Left colon (tissue), 2 donors: Measurements from ENCODE around the gene MAGI1. TPM values are rescaled to one million over a fixed set of nuclear protein-coding genes. Genes with fewer than 3 reads are reported as not detected.
A peak's percentile ranks its signal among the peaks of the same experiment; 100 is the strongest.

Experiments
- ATAC-seq: fragments of 200-7000 bp; cut with Tn5 transposase; one replicate; pipeline ENCODE4 v1.9.1; 2020; ENCODE audit warnings: mild to moderate bottlenecking, moderate library complexity
- DNase-seq, 2 donors: peaks; one replicate each; pipeline ENCODE4 v3.0.0-alpha.2; 2020
- intact Hi-C, 2 donors: fragments of 100-400 bp; cut with DNase I in 1 of 2; cut with micrococcal nuclease in 1 of 2; formaldehyde crosslinking; loops; one replicate each; pipeline versions ENCODE4 v1.11.2 to v1.14.0; 2022; cut with DNase I, micrococcal nuclease
- total RNA-seq, 2 donors: library from RNA; stranded (reverse); fragmentation: NEBNext Ultra II Directional; extraction: Animal tissue kit (Norgen Biotek cat#: 25700); gene quantifications; one replicate each; pipeline ENCODE4 v1.2.1, GENCODE V29; 2021
- donor health status: DM: no; HTN: no; CAD: no.
- donor health status: DM: yes; HTN: yes; CAD: no.

The MAGI1 gene
- total RNA-seq, 2 donors from 2014 or later: 45.9 to 49.2 TPM

GRCh38 chr3:65807225-65807624, 231.5 kb downstream of the MAGI1 start:
- ATAC-seq (peak; percentile 69), DNase-seq (no peak)
- intact Hi-C loops: no loop called here

- ATAC-seq (peak; percentile 65), DNase-seq (no peak)
- intact Hi-C loops: no loop called here
These were observed 232.1 kb downstream of the MAGI1 start for GRCh38 chr3:65806600-65806999.

GRCh38 chr3:65796676-65797075, 242.0 kb downstream of the MAGI1 start:
- ATAC-seq (no peak), DNase-seq (no peak)
- intact Hi-C loops: no loop called here

DNA sequence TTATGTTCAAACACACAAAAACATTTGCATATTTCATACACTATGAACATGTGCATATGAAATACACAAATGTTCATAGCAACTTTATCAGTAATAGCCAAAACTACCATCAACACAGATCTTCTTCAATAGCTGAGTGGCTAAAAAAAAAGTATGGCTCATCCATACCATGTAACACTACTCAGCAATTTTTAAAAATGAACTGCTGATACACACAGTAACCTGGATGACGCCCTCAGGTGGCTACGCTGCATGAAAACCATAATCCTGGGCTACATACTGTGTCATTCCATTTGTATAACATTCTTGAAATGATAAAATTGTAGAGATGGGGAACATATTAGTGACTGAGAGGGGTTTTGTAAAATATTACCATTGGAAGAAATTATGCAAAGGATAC, 243.6 kb downstream of the MAGI1 start:
- intact Hi-C loops: no loop called here
- no peak for DNase-seq

DNA sequence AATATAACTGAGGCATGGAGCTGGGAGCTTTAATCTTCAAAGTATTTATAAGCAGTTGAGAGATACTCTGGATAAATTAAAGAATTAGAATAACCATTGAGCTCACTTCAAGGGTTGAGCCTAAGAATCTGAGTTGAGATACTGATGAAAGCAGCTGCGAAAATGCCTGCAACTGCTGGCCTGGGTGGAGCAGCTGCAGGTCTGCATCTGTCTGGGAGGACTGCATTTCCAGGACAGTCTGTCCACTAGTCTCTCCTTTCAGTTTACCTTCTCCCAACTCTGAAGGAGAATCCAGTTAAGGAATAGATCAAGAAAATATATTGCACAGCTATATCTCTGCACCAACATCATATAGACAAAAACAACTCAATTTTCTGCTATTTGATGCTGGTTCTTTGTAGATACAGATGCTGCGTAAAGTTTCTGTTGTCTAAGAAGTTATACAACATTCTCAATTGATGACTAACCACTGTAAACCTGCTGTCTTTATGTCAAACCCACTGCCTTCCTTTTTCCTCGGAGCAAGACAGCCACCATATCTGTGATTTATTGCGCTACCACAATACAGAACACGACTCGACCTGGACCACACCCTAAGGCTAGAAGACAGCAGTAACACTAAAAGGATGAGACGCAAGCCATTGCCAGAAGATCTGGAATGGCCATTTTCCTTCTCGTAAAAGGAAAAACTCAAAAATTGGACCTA, 245.1 kb downstream of the MAGI1 start:
- intact Hi-C loops: no loop called here
- ATAC-seq (peak; percentile 97), DNase-seq (no peak)

More for the DNA sequence above, 243.6 kb downstream of the MAGI1 start:
- ATAC-seq: no peak

DNA sequence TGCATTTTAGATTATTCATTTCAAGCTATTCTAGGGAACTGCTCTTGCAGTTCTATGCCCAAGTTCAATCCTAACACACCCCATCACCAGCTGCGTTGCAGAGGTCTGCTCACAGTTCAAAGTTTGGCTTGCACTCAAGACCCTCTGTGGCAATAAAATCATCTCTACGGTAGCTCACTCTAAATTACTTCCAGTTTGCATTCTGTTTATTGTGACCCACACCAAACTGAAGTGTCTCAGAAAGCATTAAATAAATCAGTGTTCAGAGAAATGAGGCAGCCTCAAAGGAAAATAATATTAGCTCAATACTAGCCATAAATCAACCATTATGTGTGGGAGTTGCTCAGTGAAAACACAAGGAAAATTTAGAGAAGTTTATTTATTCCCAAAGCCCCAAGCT, 250.3 kb downstream of the MAGI1 start:
- no peak for DNase-seq
- intact Hi-C loops: loop anchor here in 1 of 2 donors (10.0 kb wide), 1 partner anchor 256 kb away; no protein-coding TSS in a partner anchor
- ATAC-seq: no peak

DNA sequence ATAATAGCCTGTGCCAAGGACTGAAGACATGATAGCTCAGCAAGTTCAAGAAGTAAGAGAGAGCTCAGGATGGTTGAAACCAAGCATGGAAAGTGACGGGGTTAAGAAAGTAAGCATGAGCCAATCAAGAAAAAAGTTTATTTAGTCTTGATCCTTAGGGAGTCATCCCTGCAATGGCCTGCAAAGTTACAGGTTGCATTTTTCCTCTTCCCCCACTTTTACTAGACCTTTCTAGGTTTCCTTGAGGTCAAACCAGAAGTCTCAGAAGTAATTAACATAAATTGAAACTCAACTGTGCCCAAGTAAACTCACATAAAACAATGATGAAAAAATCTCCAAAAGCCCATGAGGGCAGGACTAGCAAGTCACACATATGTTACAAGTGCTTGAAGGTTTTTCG, 250.9 kb downstream of the MAGI1 start:
- ATAC-seq (no peak), DNase-seq (no peak)
- intact Hi-C loops: loop anchor here in 1 of 2 donors (10.0 kb wide), 1 partner anchor 257 kb away; no protein-coding TSS in a partner anchor

DNA sequence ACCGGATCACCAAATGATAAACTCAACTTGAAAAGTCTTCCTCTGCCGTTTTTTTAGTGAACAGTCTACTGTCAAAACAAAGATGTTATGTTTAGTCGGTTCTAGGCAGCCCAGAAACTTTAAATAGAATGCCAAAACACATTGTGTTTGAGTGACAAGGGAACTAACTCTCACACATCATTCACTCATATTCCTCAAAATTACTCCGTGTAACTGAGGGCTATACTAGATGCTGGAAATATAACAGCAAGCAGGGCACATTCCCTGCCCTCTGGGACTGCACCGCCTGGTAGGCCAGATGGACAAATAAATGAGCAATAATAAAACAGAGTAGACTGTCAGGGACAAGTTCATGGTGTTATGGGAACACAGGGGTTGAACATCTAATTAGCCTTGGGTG, 251.4 kb downstream of the MAGI1 start:
- intact Hi-C loops: loop anchor here in 1 of 2 donors (10.0 kb wide), 1 partner anchor 257 kb away; no protein-coding TSS in a partner anchor
- ATAC-seq: no peak
- no peak for DNase-seq

- DNase-seq (no peak), ATAC-seq (no peak)
- intact Hi-C loops: loop anchor here in 1 of 2 donors (10.0 kb wide), 1 partner anchor 258 kb away; no protein-coding TSS in a partner anchor
These were observed 251.8 kb downstream of the MAGI1 start for GRCh38 chr3:65786890-65787289.

- DNase-seq: no peak
- intact Hi-C loops: loop anchor here in 1 of 2 donors (2.0 to 10.0 kb wide), 2 partner anchors 260 to 352 kb away; no protein-coding TSS in a partner anchor
- ATAC-seq: peak; percentile 46
These were observed 253.6 kb downstream of the MAGI1 start for GRCh38 chr3:65785065-65785645.

DNA sequence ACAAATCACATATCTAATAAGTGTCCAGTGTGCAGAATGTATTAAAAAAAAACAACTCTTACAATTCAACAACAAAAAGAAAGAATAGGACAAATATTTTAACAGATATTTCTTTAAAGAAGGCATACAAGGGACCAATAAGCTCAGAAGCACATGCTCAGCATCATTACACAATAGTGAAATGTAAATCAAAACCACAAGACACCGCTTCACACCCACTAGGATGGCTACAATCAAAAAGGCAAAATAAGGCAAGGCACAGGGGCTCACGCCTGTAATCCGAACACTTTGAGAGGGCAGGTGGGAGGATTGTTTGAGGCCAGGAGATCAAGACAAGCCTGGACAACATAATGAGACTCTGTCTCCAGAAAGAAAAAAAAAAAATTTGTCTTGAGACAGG, 255.6 kb downstream of the MAGI1 start:
- intact Hi-C loops: loop anchor here in 1 of 2 donors (10.0 kb wide), 1 partner anchor 262 kb away; no protein-coding TSS in a partner anchor
- no peak for ATAC-seq

DNA sequence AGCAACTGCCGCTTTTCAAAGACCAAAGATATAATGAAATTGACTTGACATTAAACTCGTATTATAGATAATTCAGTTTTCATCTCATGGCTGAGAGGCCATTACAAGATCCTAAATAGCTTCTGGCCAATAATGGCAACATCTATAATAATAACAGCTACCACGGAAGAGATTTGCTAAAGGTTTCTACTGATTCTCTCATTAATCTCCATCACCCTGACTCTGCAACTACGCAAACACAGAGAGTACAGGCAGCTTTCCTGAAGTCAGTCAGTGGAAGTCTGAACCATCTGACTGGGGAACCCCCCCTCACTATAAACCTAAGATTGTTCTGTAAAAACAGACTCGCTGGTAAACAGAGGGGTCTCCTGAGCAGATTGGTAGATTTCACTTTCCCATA, 257.1 kb downstream of the MAGI1 start:
- DNase-seq: no peak
- ATAC-seq: no peak

More for the DNA sequence above, 255.6 kb downstream of the MAGI1 start:
- no peak for DNase-seq

GRCh38 chr3:65779390-65779789, 259.3 kb downstream of the MAGI1 start:
- ATAC-seq (no peak), DNase-seq (no peak)
- intact Hi-C loops: no loop called here

More for the DNA sequence above, 257.1 kb downstream of the MAGI1 start:
- intact Hi-C loops: loop anchor here in 1 of 2 donors (10.0 kb wide), 1 partner anchor 263 kb away; no protein-coding TSS in a partner anchor

GRCh38 chr3:65778968-65779367, 259.8 kb downstream of the MAGI1 start:
- no peak for ATAC-seq
- intact Hi-C loops: no loop called here

DNA sequence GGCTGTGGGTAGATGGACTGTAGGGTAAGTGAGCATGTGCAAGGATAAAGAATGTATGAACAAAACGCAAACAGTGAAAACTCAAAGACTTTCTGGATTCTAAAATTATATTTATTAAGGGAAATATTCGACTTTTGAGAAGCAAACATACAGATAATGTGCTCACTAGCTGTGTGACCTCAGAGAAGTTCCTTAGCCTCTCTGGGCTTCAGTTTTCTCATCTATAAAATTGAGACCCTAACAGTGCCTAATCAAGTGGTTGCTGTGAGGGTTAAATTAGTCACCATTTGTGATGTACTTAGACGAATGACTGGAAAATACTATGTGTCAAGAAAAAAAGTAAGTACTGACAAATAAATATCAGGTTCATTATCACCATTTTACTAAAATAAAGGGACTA, 261.7 kb downstream of the MAGI1 start:
- no peak for ATAC-seq
- intact Hi-C loops: no loop called here

More at GRCh38 chr3:65778968-65779367, 259.8 kb downstream of the MAGI1 start:
- DNase-seq: no peak

DNA sequence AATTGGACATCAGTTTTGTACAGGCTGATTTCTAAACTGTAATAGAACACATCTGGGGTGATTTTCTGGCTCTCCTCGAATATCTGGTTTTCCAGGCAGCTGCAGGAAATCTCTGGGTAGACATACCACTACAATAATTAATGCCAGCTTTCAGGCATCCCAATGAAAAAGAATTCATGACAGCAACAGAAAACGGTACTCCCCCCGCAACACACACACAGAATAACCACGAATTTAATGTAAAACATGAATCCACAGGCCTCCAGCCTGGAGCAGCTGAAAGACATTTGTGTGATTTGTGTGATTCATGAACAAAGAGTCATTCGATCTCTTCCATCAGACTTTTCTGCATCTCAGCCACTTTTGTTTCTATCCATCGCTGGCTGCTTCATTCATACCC, 262.2 kb downstream of the MAGI1 start:
- DNase-seq (no peak), ATAC-seq (no peak)

More for the DNA sequence above, 261.7 kb downstream of the MAGI1 start:
- no peak for DNase-seq

DNA sequence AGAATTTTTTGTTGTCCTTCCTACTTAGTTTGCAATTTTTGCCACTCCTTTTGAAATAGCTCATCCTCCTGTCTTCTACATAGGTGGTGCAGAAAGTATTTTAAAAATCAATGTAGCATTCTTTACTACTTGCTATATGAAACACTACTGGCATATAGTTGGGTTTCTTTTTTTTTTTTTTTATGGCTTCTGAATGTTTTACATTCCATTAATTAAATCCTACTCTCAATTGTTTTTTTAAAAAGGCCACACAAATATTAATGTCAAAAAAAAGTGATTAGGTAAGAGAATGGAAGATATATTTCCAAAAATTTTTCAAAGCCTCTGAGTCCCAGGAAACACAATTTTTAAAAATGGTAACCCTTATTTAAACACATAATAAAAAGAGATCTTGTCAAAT, 262.6 kb downstream of the MAGI1 start:
- intact Hi-C loops: no loop called here
- ATAC-seq (no peak), DNase-seq (no peak)

More for the DNA sequence above, 262.2 kb downstream of the MAGI1 start:
- intact Hi-C loops: no loop called here

GRCh38 chr3:65772758-65773157, 266.0 kb downstream of the MAGI1 start:
- no peak for DNase-seq
- intact Hi-C loops: no loop called here
- ATAC-seq: no peak

- intact Hi-C loops: no loop called here
- ATAC-seq (no peak), DNase-seq (no peak)
These were observed 271.2 kb downstream of the MAGI1 start for GRCh38 chr3:65767551-65767950.

DNA sequence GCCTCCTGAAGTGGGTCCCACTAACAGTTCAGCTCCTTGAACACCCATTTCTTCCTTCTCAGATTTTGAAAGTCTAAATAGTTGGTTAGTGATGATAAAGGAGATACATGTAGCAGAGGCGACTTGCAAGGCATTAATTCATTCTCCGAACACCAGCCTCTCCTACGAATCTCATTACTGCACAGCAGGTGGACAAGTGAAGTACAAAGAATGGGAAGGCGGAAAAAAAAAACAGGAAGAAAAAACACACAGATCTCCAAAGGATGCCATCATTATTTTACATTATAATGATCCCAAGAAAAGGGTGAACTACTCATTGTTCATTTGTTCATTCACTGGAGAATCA, 276.5 kb downstream of the MAGI1 start:
- ATAC-seq (no peak), DNase-seq (no peak)
- intact Hi-C loops: no loop called here
